ENCODE data around the gene DNAH6. TPM values are rescaled to one million over a fixed set of nuclear protein-coding genes. Genes with fewer than 3 reads are reported as not detected.

The DNAH6 gene
- total RNA-seq, 4 donors from 2014 or later: 3.2 to 9.3 (median 6.3) TPM

DNA sequence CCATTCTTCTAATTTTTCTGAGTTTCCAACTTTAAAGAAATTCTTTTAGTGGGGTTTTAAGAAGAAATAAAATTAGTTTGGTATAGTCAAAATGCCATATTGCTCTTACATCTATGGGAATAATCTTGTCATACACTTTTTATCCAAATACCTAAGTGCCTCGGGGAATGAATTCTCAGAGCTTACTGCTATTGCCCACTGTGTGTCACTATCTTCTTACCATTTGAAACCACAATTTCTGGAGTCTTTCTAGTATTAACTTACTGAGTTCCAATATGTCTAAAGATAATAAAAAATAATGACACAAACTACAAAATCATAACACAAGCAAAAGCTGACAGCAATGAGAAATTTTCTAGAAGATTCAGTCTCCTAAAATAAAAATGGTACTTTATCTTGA lies 23.7 kb upstream of the DNAH6 start:
- no peaks in the 10 kb centered on the region for H3K9me3 ChIP-seq
- 85 to 88% methylated on average over 1 of the region's 1 CpG for WGBS, 2 donors
- peaks cover 0 to 6% of the 10 kb centered on the region in 2 donors for H3K4me1 ChIP-seq
- H3K36me3 ChIP-seq: no peaks in the 10 kb centered on the region
- TF ChIP-seq, protein P1, sequence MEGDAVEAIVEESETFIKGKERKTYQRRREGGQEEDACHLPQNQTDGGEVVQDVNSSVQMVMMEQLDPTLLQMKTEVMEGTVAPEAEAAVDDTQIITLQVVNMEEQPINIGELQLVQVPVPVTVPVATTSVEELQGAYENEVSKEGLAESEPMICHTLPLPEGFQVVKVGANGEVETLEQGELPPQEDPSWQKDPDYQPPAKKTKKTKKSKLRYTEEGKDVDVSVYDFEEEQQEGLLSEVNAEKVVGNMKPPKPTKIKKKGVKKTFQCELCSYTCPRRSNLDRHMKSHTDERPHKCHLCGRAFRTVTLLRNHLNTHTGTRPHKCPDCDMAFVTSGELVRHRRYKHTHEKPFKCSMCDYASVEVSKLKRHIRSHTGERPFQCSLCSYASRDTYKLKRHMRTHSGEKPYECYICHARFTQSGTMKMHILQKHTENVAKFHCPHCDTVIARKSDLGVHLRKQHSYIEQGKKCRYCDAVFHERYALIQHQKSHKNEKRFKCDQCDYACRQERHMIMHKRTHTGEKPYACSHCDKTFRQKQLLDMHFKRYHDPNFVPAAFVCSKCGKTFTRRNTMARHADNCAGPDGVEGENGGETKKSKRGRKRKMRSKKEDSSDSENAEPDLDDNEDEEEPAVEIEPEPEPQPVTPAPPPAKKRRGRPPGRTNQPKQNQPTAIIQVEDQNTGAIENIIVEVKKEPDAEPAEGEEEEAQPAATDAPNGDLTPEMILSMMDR (IDR thresholded peaks at IDR 0.05): no peak
- no peak for TF ChIP-seq POLR2A (IDR thresholded peaks at IDR 0.05)
- H3K27me3 ChIP-seq: no peaks in the 10 kb centered on the region
- no peak for DNase-seq
- H3K4me3 ChIP-seq (replicated peaks in 1 of 3): no peak overlapping the region
- peak overlapping the region in 1 of 3 donors; percentile 84 for H3K27ac ChIP-seq
- intact Hi-C loops (cut with DNase I): loop anchor here (10.0 kb wide), 1 partner anchor 132 kb away; no protein-coding TSS in a partner anchor

DNA sequence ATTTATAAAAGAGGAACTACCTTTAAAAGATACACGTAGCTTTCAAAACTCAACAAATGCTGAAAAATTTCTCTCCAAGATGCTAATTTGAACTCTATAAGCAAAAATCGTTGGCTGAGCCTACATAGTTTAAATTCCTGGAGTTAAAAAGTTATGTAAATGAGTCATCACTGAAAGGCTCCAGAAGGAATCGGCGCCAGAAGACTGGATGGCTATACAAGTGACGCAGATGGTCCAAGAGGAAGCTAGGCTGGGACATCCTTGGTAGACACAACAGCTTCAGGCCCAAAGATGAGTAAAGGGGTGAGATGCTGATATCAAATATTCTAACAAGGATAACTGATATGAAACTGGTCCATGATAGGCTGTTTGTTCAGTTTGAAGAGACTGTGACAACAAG lies 22.8 kb upstream of the DNAH6 start:
- Histone ChIP-seq H3K4me1 (peaks cover 0 to 4% of the 10 kb centered on the region in 2 donors), H3K9me3 (no peaks in the 10 kb centered on the region), H3K36me3 (no peaks in the 10 kb centered on the region), H3K27me3 (no peaks in the 10 kb centered on the region), H3K27ac (no peak overlapping the region), H3K4me3 (replicated peaks in 1 of 3) (no peak overlapping the region)
- TF ChIP-seq, protein P1 (IDR thresholded peaks at IDR 0.05): no peak
- TF ChIP-seq POLR2A (IDR thresholded peaks at IDR 0.05): no peak
- DNase-seq: no peak
- intact Hi-C loops (cut with DNase I): loop anchor here (10.0 kb wide), 1 partner anchor 131 kb away; no protein-coding TSS in a partner anchor
- WGBS, 2 donors: 70% methylated on average over 5 of the region's 5 CpGs

DNA sequence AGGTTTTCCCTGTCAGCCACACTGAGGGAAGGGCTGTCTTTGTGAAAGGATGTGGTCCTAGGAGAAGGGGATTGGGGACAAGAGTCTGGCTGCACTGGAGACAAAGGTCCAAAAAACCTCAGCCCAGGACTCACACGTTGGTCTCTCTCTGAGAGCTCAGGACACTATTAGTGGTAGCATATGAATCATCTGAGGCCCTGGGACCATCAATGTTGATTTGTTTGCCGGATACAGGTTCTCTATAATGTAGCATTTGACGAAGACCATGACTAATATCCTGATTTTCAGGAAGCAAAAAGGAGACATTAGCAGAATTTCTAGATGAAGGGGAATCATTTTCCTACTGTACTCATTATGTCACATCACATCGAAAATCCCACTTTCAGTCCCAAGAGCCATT lies 22.2 kb upstream of the DNAH6 start:
- no peaks in the 10 kb centered on the region for H3K27me3 ChIP-seq
- H3K9me3 ChIP-seq: no peaks in the 10 kb centered on the region
- no peaks in the 10 kb centered on the region for H3K36me3 ChIP-seq
- peaks cover 0 to 4% of the 10 kb centered on the region in 2 donors for H3K4me1 ChIP-seq
- no peak overlapping the region for H3K4me3 ChIP-seq (replicated peaks in 1 of 3)
- no peak for TF ChIP-seq POLR2A (IDR thresholded peaks at IDR 0.05)
- TF ChIP-seq, protein P1 (IDR thresholded peaks at IDR 0.05): no peak
- no peak overlapping the region for H3K27ac ChIP-seq
- intact Hi-C loops (cut with DNase I): loop anchor here (10.0 kb wide), 1 partner anchor 131 kb away; no protein-coding TSS in a partner anchor
- WGBS, 2 donors: 74 to 75% methylated on average over 4 of the region's 4 CpGs
- no peak for DNase-seq

DNA sequence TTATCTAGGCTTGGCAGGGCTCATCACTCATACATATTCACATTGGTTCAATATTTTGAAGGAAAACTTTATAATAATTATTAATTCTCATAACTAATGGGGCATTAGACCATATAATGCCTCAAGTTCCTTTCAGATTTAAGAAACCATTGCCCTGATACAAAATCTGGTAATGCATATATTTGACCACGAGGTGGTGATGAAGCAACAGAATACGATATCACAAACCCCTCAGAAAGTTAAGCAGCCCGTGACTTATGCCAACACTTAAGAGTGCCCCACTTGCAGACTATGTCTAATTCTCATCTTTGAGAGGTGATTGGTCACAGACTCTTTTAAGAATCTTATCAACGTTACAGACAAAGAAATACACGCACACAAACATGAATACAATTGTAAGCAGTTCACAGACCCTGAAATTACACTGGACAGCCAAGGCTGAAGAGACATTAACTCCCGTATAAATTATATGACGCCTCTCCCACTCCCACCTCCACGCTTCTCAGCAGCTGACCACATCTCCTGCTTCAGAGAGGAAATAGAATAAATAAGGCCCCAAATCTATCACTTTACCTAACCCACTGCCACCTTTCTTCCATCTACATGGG lies 20.7 kb upstream of the DNAH6 start:
- Histone ChIP-seq H3K36me3 (no peaks in the 10 kb centered on the region), H3K9me3 (no peaks in the 10 kb centered on the region), H3K27ac (no peak overlapping the region), H3K4me3 (replicated peaks in 1 of 3) (no peak overlapping the region), H3K27me3 (no peaks in the 10 kb centered on the region), H3K4me1 (peaks cover 0 to 4% of the 10 kb centered on the region in 2 donors)
- TF ChIP-seq, protein P1 (IDR thresholded peaks at IDR 0.05): peak in 5 of 6 experiments; percentile 29 to 83 (median 68)
- no peak for TF ChIP-seq POLR2A (IDR thresholded peaks at IDR 0.05)
- DNase-seq: peak; percentile 24 to 44
- intact Hi-C loops (cut with DNase I): loop anchor here (5.0 to 10.0 kb wide), 2 partner anchors 129 to 387 kb away; partner anchors contain the start of gene TRABD2A
- 25% methylated on average over 8 of the region's 8 CpGs for WGBS, 2 donors

DNA sequence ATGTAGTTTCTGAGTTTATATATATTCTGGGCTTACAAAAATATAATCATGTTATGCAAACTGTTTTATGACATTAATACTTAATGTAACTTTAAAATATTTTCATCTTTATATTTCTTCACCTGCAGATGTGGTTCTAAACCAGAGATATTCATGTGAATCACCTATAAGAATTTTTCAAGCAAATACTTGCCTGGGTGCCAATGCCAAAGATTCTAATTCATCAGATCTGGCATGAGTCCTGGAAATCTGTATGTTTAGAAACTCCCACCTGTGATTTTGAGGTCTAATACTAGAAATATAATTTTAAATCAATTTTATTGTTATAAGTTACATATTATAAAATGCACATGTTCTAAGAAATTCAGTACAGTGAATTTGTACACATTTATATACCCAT lies 19.9 kb upstream of the DNAH6 start:
- Histone ChIP-seq H3K27me3 (no peaks in the 10 kb centered on the region), H3K4me1 (peaks cover 0 to 4% of the 10 kb centered on the region in 2 donors), H3K9me3 (no peaks in the 10 kb centered on the region), H3K36me3 (no peaks in the 10 kb centered on the region), H3K4me3 (replicated peaks in 1 of 3) (no peak overlapping the region), H3K27ac (no peak overlapping the region)
- intact Hi-C loops (cut with DNase I): loop anchor here (5.0 to 10.0 kb wide), 2 partner anchors 128 to 386 kb away; partner anchors contain the start of gene TRABD2A
- TF ChIP-seq, protein P1 (IDR thresholded peaks at IDR 0.05): no peak
- no peak for DNase-seq
